Prostate gland (tissue), 2 donors: Measurements from ENCODE around the gene ESRRB.

ENCODE experiments used
- POLR2A ChIP-seq: fragments of 450-650 bp; IDR thresholded peaks from one replicate; pipeline ENCODE4 v1.6.1; 2016; ENCODE audit warnings: antibody characterized with exemption, mild to moderate bottlenecking
- TF ChIP-seq, protein P1 (sequence below), 4 experiments: fragments of 200-600 bp in 2 of 4; fragments of 450-650 bp in 2 of 4; sonication (generic) in 2 of 4; IDR thresholded peaks; 1 replicate in 3 of 4; 2 replicates in 1 of 4; pipeline ENCODE4 v1.5.1; 2016 to 2019; ENCODE audit warnings: antibody characterized with exemption in 4 of 4, mild to moderate bottlenecking in 2 of 4, moderate library complexity in 2 of 4

DNA sequence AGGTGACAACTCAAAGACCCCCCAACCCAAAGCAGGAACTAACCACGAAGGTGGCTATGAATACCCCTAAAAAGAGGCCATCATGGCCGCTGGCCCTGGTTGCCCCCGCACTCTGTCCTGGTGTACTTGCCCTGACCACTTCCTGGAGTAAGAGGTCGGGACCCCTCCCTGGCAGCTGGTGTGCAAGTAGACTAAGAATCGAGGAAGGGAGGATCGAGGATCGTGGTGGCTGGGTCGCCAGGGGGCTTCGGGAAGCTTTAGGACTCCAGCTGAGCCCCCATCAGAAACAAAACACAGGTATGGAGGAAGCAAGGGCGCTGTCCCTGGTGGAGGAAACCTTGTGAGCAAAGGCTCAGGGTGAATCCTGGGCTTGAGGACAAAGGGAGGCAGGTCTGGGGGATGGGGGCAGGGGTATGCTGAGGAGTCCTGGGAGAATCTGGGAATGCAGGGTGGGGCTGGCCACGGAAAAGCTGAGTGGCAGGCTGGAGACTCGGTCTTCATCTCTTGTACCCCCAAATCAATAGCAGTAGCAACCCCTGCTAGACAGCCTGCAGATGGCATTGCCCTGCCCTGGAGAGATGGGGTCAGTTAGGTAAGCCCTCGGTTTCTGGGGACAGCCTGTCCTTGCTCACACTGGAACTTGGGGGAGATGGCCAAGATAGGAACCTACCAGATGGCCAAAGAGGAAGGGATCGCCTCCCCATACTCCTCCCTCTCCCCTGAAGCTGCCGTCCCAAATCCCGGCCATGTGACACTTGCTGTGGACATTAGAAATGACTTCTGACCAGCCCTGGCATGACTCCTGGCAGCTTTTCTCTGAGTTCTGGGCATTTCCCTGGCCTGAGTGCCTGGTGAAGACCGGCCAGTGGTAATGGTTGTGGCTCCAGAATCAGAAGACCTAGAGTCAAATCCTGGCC lies 45.3 kb upstream of the ESRRB start:
- TF ChIP-seq, protein P1, sequence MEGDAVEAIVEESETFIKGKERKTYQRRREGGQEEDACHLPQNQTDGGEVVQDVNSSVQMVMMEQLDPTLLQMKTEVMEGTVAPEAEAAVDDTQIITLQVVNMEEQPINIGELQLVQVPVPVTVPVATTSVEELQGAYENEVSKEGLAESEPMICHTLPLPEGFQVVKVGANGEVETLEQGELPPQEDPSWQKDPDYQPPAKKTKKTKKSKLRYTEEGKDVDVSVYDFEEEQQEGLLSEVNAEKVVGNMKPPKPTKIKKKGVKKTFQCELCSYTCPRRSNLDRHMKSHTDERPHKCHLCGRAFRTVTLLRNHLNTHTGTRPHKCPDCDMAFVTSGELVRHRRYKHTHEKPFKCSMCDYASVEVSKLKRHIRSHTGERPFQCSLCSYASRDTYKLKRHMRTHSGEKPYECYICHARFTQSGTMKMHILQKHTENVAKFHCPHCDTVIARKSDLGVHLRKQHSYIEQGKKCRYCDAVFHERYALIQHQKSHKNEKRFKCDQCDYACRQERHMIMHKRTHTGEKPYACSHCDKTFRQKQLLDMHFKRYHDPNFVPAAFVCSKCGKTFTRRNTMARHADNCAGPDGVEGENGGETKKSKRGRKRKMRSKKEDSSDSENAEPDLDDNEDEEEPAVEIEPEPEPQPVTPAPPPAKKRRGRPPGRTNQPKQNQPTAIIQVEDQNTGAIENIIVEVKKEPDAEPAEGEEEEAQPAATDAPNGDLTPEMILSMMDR (IDR thresholded peaks at IDR 0.05): no peak
- TF ChIP-seq POLR2A: no peak
